SK-N-SH treated with all-trans-retinoic acid at 6 μM for 48 hours (cell line): ENCODE data around the gene PKNOX2.

Source experiments
- ATAC-seq: fragments of 200-7000 bp; cut with Tn5 transposase; 3 replicates; pipeline ENCODE4 v1.9.1; 2020; ENCODE audit warnings: mild to moderate bottlenecking, moderate library complexity
- ARNTL ChIP-seq: fragments of 450-650 bp; formaldehyde crosslinking; IDR thresholded peaks from 2 replicates; pipeline ENCODE4 v1.5.0; 2020; ENCODE audit warnings: low read depth, mild to moderate bottlenecking, moderate library complexity, borderline replicate concordance
- CSDC2 ChIP-seq: fragments of 250-450 bp; sonication (Bioruptor Pico); IDR thresholded peaks from 2 replicates; pipeline ENCODE4 v1.5.0; 2020; ENCODE audit warnings: mild to moderate bottlenecking, moderate library complexity
- CSRNP3 ChIP-seq: fragments of 250-450 bp; sonication (Bioruptor Pico); IDR thresholded peaks from 2 replicates; pipeline ENCODE4 v1.5.1; 2021; ENCODE audit warnings: mild to moderate bottlenecking, moderate library complexity
- ESRRG ChIP-seq: fragments of 250-450 bp; sonication (Bioruptor Pico); IDR thresholded peaks from 2 replicates; pipeline ENCODE4 v1.6.1; 2021; ENCODE audit warnings: mild to moderate bottlenecking
- GLIS3 ChIP-seq: fragments of 250-450 bp; sonication (Bioruptor Pico); IDR thresholded peaks from 2 replicates; pipeline ENCODE4 v1.5.0; 2020; ENCODE audit warnings: mild to moderate bottlenecking, moderate library complexity
- ISL1 ChIP-seq: fragments of 250-450 bp; sonication (Bioruptor Pico); IDR thresholded peaks from 2 replicates; pipeline ENCODE4 v2.1.2; 2022; ENCODE audit warnings: mild to moderate bottlenecking, moderate library complexity
- OSR1 ChIP-seq: fragments of 250-450 bp; sonication (Bioruptor Pico); IDR thresholded peaks from 2 replicates; pipeline ENCODE4 v1.8.0; 2022; ENCODE audit warnings: moderate library complexity, mild to moderate bottlenecking, inconsistent platforms
- POU6F1 ChIP-seq: fragments of 250-450 bp; sonication (Bioruptor Pico); IDR thresholded peaks from 2 replicates; pipeline ENCODE4 v1.8.0; 2021; ENCODE audit warnings: low read depth, mild to moderate bottlenecking, moderate library complexity, borderline replicate concordance
- PPARA ChIP-seq: fragments of 250-450 bp; sonication (Bioruptor Pico); IDR thresholded peaks from 2 replicates; pipeline ENCODE4 v1.5.0; 2020; ENCODE audit warnings: mild to moderate bottlenecking, borderline replicate concordance
- SNAI2 ChIP-seq: fragments of 250-450 bp; sonication (Bioruptor Pico); IDR thresholded peaks from 2 replicates; pipeline ENCODE4 v1.5.0; 2020; ENCODE audit warnings: mild to moderate bottlenecking, moderate library complexity
- TCF4 ChIP-seq: fragments of 250-450 bp; sonication (Bioruptor Pico); IDR thresholded peaks from 2 replicates; pipeline ENCODE4 v1.8.0; 2021; ENCODE audit warnings: mild to moderate bottlenecking, moderate library complexity, borderline replicate concordance
- ZFP3 ChIP-seq: fragments of 250-450 bp; sonication (Bioruptor Pico); IDR thresholded peaks from 2 replicates; pipeline ENCODE4 v1.5.0; 2020; ENCODE audit warnings: mild to moderate bottlenecking, moderate library complexity
- ZNF70 ChIP-seq: fragments of 450-650 bp; formaldehyde crosslinking; IDR thresholded peaks from 2 replicates; pipeline ENCODE4 v1.5.0; 2020; ENCODE audit warnings: mild to moderate bottlenecking, moderate library complexity
- ZNF8 ChIP-seq: fragments of 450-650 bp; formaldehyde crosslinking; IDR thresholded peaks from 2 replicates; pipeline ENCODE4 v1.5.0; 2020; ENCODE audit warnings: mild to moderate bottlenecking, moderate library complexity
- TF ChIP-seq, protein P1 (sequence below): fragments of 250-450 bp; sonication (Bioruptor Pico); IDR thresholded peaks from 2 replicates; pipeline ENCODE4 v1.8.0; 2020; ENCODE audit warnings: mild to moderate bottlenecking, moderate library complexity, borderline replicate concordance
- TF ChIP-seq, protein P2 (sequence below): fragments of 250-450 bp; sonication (Bioruptor Pico); IDR thresholded peaks from 2 replicates; pipeline ENCODE4 v1.5.1; 2020; ENCODE audit warnings: low read depth, mild to moderate bottlenecking, moderate library complexity
- TF ChIP-seq, protein P3 (sequence below): fragments of 250-450 bp; sonication (Bioruptor Pico); IDR thresholded peaks from 2 replicates; pipeline ENCODE4 v1.5.0; 2020; ENCODE audit warnings: mild to moderate bottlenecking, moderate library complexity

The PKNOX2 gene

GRCh38 chr11:125351868-125352250 is 187.3 kb downstream of the PKNOX2 start (continued):
- TF ChIP-seq ZNF8 (CRISPR knock-in tag) (no peak), ISL1 (CRISPR knock-in tag) (no peak), CSRNP3 (CRISPR knock-in tag) (no peak)

DNA sequence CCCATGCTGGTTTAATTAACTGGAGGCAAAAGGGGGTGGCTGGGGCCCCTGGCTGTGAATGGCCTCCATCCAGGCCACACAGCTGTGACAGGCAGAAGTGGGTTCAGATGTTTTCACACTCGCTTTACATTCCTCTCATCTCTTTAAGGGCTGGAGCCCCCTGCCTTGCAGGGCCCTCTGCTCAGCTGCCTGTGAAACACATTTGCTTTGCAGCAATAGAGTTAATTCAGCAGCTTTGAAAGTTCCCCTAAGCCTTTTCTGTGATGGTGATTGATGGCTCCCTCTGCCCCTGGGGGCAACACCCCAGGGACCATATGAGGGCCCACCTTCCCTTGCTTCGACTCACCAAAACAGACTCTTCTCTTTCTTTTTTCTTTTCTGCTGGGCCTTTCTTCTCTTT is 192.2 kb downstream of the PKNOX2 start:
- no peak for ATAC-seq

DNA sequence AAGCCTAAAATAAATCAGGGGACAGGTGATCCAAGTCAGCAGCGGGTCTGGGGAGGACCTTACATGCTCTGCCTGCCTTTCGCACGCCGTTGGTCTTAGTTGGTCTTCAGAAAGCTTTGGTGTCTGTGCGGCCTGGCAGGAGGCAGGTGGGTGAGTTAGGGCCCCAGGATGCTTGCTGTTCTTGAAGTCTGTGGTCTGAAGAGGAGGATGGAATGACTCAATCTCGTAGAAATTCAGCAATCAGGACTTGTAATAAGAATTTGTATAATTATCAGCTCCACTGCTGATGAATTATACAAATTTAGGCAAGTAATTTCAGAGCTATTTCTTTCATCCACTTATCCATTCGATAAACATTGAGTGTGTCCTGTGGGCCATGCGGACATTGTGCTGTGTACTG is 193.0 kb downstream of the PKNOX2 start:
- no peak for ATAC-seq
- TF ChIP-seq CSDC2 (CRISPR knock-in tag) (no peak), GLIS3 (CRISPR knock-in tag) (no peak), ZNF70 (CRISPR knock-in tag) (no peak), OSR1 (CRISPR knock-in tag) (no peak), TCF4 (CRISPR knock-in tag) (no peak), ARNTL (no peak), ZNF8 (CRISPR knock-in tag) (no peak), ESRRG (CRISPR knock-in tag) (no peak), ISL1 (CRISPR knock-in tag) (no peak), PPARA (CRISPR knock-in tag) (no peak), ZFP3 (CRISPR knock-in tag) (no peak), CSRNP3 (CRISPR knock-in tag) (no peak), POU6F1 (CRISPR knock-in tag) (no peak), SNAI2 (CRISPR knock-in tag) (no peak)
- TF ChIP-seq, protein P1, sequence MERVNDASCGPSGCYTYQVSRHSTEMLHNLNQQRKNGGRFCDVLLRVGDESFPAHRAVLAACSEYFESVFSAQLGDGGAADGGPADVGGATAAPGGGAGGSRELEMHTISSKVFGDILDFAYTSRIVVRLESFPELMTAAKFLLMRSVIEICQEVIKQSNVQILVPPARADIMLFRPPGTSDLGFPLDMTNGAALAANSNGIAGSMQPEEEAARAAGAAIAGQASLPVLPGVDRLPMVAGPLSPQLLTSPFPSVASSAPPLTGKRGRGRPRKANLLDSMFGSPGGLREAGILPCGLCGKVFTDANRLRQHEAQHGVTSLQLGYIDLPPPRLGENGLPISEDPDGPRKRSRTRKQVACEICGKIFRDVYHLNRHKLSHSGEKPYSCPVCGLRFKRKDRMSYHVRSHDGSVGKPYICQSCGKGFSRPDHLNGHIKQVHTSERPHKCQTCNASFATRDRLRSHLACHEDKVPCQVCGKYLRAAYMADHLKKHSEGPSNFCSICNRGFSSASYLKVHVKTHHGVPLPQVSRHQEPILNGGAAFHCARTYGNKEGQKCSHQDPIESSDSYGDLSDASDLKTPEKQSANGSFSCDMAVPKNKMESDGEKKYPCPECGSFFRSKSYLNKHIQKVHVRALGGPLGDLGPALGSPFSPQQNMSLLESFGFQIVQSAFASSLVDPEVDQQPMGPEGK, result no peak
- TF ChIP-seq, protein P2, sequence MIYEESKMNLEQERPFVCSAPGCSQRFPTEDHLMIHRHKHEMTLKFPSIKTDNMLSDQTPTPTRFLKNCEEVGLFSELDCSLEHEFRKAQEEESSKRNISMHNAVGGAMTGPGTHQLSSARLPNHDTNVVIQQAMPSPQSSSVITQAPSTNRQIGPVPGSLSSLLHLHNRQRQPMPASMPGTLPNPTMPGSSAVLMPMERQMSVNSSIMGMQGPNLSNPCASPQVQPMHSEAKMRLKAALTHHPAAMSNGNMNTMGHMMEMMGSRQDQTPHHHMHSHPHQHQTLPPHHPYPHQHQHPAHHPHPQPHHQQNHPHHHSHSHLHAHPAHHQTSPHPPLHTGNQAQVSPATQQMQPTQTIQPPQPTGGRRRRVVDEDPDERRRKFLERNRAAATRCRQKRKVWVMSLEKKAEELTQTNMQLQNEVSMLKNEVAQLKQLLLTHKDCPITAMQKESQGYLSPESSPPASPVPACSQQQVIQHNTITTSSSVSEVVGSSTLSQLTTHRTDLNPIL (CRISPR knock-in tag), result no peak
- TF ChIP-seq, protein P3, sequence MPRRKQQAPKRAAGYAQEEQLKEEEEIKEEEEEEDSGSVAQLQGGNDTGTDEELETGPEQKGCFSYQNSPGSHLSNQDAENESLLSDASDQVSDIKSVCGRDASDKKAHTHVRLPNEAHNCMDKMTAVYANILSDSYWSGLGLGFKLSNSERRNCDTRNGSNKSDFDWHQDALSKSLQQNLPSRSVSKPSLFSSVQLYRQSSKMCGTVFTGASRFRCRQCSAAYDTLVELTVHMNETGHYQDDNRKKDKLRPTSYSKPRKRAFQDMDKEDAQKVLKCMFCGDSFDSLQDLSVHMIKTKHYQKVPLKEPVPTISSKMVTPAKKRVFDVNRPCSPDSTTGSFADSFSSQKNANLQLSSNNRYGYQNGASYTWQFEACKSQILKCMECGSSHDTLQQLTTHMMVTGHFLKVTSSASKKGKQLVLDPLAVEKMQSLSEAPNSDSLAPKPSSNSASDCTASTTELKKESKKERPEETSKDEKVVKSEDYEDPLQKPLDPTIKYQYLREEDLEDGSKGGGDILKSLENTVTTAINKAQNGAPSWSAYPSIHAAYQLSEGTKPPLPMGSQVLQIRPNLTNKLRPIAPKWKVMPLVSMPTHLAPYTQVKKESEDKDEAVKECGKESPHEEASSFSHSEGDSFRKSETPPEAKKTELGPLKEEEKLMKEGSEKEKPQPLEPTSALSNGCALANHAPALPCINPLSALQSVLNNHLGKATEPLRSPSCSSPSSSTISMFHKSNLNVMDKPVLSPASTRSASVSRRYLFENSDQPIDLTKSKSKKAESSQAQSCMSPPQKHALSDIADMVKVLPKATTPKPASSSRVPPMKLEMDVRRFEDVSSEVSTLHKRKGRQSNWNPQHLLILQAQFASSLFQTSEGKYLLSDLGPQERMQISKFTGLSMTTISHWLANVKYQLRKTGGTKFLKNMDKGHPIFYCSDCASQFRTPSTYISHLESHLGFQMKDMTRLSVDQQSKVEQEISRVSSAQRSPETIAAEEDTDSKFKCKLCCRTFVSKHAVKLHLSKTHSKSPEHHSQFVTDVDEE (CRISPR knock-in tag), result no peak

More for the DNA sequence above, 192.2 kb downstream of the PKNOX2 start:
- TF ChIP-seq, protein P3 (CRISPR knock-in tag), result no peak
- TF ChIP-seq CSDC2 (CRISPR knock-in tag) (no peak), POU6F1 (CRISPR knock-in tag) (no peak)
